Neuronal stem cell (in vitro differentiated cells): ENCODE measurements around the gene KLHDC9. TPM values are rescaled to one million over a fixed set of nuclear protein-coding genes. Genes with fewer than 3 reads are reported as not detected.

ENCODE experiments used
- DNase-seq: peaks from one replicate; pipeline ENCODE4 v3.0.0-alpha.2; 2013; ENCODE audit warnings: low spot score
- H2AFZ ChIP-seq: one replicate; pipeline ENCODE4 v1.6.1; 2013; ENCODE audit warnings: mild to moderate bottlenecking, low read length, inconsistent platforms
- H2AK5ac ChIP-seq: 2 replicates; pipeline ENCODE4 v1.6.1; 2013; ENCODE audit warnings: low read depth, mild to moderate bottlenecking, inconsistent platforms, low read length, moderate library complexity, mixed read lengths
- H2BK120ac ChIP-seq: 2 replicates; pipeline ENCODE4 v1.6.1; 2013; ENCODE audit warnings: low read depth, mild to moderate bottlenecking, inconsistent platforms, low read length, moderate library complexity, mixed read lengths
- H2BK12ac ChIP-seq: one replicate; pipeline ENCODE4 v1.6.1; 2013; ENCODE audit warnings: low read length, inconsistent platforms
- H2BK15ac ChIP-seq: 2 replicates; pipeline ENCODE4 v1.6.1; 2013; ENCODE audit warnings: mild to moderate bottlenecking, low read length, inconsistent platforms, mixed read lengths
- H2BK5ac ChIP-seq: one replicate; pipeline ENCODE4 v1.6.1; 2013; ENCODE audit warnings: inconsistent platforms, mild to moderate bottlenecking, low read length, moderate library complexity
- H3K14ac ChIP-seq: one replicate; pipeline ENCODE4 v1.6.1; 2013; ENCODE audit warnings: low read length, inconsistent platforms
- H3K18ac ChIP-seq: 2 replicates; pipeline ENCODE4 v1.6.1; 2013; ENCODE audit warnings: low read length, inconsistent platforms
- H3K23ac ChIP-seq: 2 replicates; pipeline ENCODE4 v1.6.1; 2013; ENCODE audit warnings: low read depth, mild to moderate bottlenecking, mixed read lengths, low read length, inconsistent platforms; ENCODE audit not compliant: poor library complexity
- H3K27ac ChIP-seq: replicated peaks from 3 replicates; pipeline ENCODE4 v1.5.1; 2013; ENCODE audit warnings: low read length, inconsistent platforms
- H3K27me3 ChIP-seq, 3 experiments: 2 replicates each; pipeline ENCODE4 v1.6.1; 2013; ENCODE audit warnings: low read length in 3 of 3, mild to moderate bottlenecking in 2 of 3, inconsistent platforms in 1 of 3, low read depth in 1 of 3, mixed read lengths in 1 of 3, moderate library complexity in 1 of 3; ENCODE audit not compliant: control insufficient read depth in 3 of 3, insufficient read depth in 3 of 3
- H3K36me3 ChIP-seq, 2 donors: replicated peaks in 1 of 2; 2 replicates each; pipeline ENCODE4 v1.6.1; 2013; ENCODE audit warnings: low read length in 2 of 2; ENCODE audit not compliant: control insufficient read depth in 2 of 2, insufficient read depth in 2 of 2
- H3K4ac ChIP-seq: 2 replicates; pipeline ENCODE4 v1.6.1; 2013; ENCODE audit warnings: inconsistent platforms, mild to moderate bottlenecking, low read length, moderate library complexity
- H3K4me1 ChIP-seq, 2 donors: 1 replicate in 1 of 2; 2 replicates in 1 of 2; pipeline ENCODE4 v1.6.1; 2013; ENCODE audit warnings: low read length in 2 of 2, low read depth in 1 of 2; ENCODE audit not compliant: control insufficient read depth in 2 of 2, insufficient read depth in 1 of 2
- H3K4me2 ChIP-seq: one replicate; pipeline ENCODE4 v1.6.1; 2013; ENCODE audit warnings: mild to moderate bottlenecking, low read length, inconsistent platforms; ENCODE audit not compliant: insufficient read depth, poor library complexity, severe bottlenecking
- H3K4me3 ChIP-seq, 2 donors: 2 replicates each; pipeline ENCODE4 v1.5.1; 2013; ENCODE audit warnings: low read length in 2 of 2, mild to moderate bottlenecking in 2 of 2, inconsistent platforms in 1 of 2, moderate library complexity in 1 of 2
- H3K79me1 ChIP-seq: one replicate; pipeline ENCODE4 v1.6.1; 2013; ENCODE audit warnings: low read depth, mild to moderate bottlenecking, inconsistent platforms, low read length, moderate library complexity
- H3K9ac ChIP-seq: one replicate; pipeline ENCODE4 v1.6.1; 2013; ENCODE audit warnings: mild to moderate bottlenecking, low read depth, low read length, inconsistent platforms; ENCODE audit not compliant: poor library complexity
- H3K9me3 ChIP-seq, 2 donors: replicated peaks in 1 of 2; 2 replicates each; pipeline versions ENCODE3 to v1.6.1; 2013; ENCODE audit warnings: low read length in 2 of 2, mild to moderate bottlenecking in 2 of 2, inconsistent platforms in 1 of 2, low read depth in 1 of 2, mixed read lengths in 1 of 2, moderate library complexity in 1 of 2; ENCODE audit not compliant: control insufficient read depth in 2 of 2, insufficient read depth in 1 of 2
- H4K8ac ChIP-seq: one replicate; pipeline ENCODE4 v1.6.1; 2013; ENCODE audit warnings: low read depth, mild to moderate bottlenecking, inconsistent platforms, low read length, moderate library complexity
- H4K91ac ChIP-seq: one replicate; pipeline ENCODE4 v1.6.1; 2013; ENCODE audit warnings: low read length, low read depth, mild to moderate bottlenecking, inconsistent platforms; ENCODE audit not compliant: poor library complexity
- WGBS, 2 donors: extraction: QIAGEN DNeasy Blood & Tissue Kit; methylation state at CpG; one replicate each; pipeline ENCODE4 v1.1.7; 2013; ENCODE audit warnings: missing lambda C conversion rate in 2 of 2, mixed read lengths in 1 of 2; ENCODE audit not compliant: insufficient read length in 2 of 2, insufficient replicate concordance in 1 of 2; ENCODE audit errors: extremely low coverage in 2 of 2; 5-methylcytosine and 5-hydroxymethylcytosine counted together
- small RNA-seq: library from polyadenylated mRNA; stranded (forward); fragments of <200 nt; extraction: miRNeasy Mini kit (QIAGEN cat#:217004); gene quantifications from one replicate; pipeline ENCODE3, GENCODE V24; 2013; ENCODE audit not compliant: insufficient read depth

Gene KLHDC9

GRCh38 chr1:161140755-161141400, 42.7 kb downstream of the KLHDC9 start:
- Histone ChIP-seq H2AK5ac (no peak overlapping the region), H3K4me1 (no peaks in the 10 kb centered on the region), H4K91ac (no peak overlapping the region)

GRCh38 chr1:161145832-161146231, 47.7 kb downstream of the KLHDC9 start:
- WGBS, 2 donors = no CpG with 5 or more reads among the region's 3 CpGs
- no peak overlapping the region for H2AK5ac ChIP-seq
- H2AFZ ChIP-seq = no peak overlapping the region
- H3K4me2 ChIP-seq = no peak overlapping the region
- H2BK12ac ChIP-seq = no peak overlapping the region
- no peak overlapping the region for H3K14ac ChIP-seq
- no peaks in the 10 kb centered on the region for H3K4me1 ChIP-seq
- no peaks in the 10 kb centered on the region for H3K9me3 ChIP-seq
- no peak overlapping the region for H3K9ac ChIP-seq
- no peak overlapping the region for H4K91ac ChIP-seq
- H3K79me1 ChIP-seq = no peaks in the 10 kb centered on the region
- no peak overlapping the region for H2BK120ac ChIP-seq
- no peak overlapping the region for H4K8ac ChIP-seq
- H3K4ac ChIP-seq = no peak overlapping the region
- DNase-seq = no peak
- no peak overlapping the region for H2BK5ac ChIP-seq
- H3K27me3 ChIP-seq = no peaks in the 10 kb centered on the region
- H3K4me3 ChIP-seq = no peak overlapping the region
- no peak overlapping the region for H2BK15ac ChIP-seq
- H3K36me3 ChIP-seq = no peaks in the 10 kb centered on the region
- no peak overlapping the region for H3K18ac ChIP-seq
- H3K23ac ChIP-seq = no peak overlapping the region
- H3K27ac ChIP-seq = no peak overlapping the region

More at GRCh38 chr1:161140755-161141400, 42.7 kb downstream of the KLHDC9 start:
- H3K4ac ChIP-seq = no peak overlapping the region
- H3K9ac ChIP-seq = no peak overlapping the region
- H3K18ac ChIP-seq = no peak overlapping the region
- H3K79me1 ChIP-seq = no peaks in the 10 kb centered on the region
- no peak overlapping the region for H3K4me3 ChIP-seq
- H2BK120ac ChIP-seq = no peak overlapping the region
- no peak overlapping the region for H2BK5ac ChIP-seq
- no peak overlapping the region for H3K27ac ChIP-seq
- no peak overlapping the region for H2BK15ac ChIP-seq
- no CpG with 5 or more reads among the region's 29 CpGs for WGBS, 2 donors
- H3K14ac ChIP-seq = no peak overlapping the region
- H2BK12ac ChIP-seq = no peak overlapping the region
- H3K9me3 ChIP-seq = no peaks in the 10 kb centered on the region
- no peak for DNase-seq
- H3K36me3 ChIP-seq = no peaks in the 10 kb centered on the region
- H4K8ac ChIP-seq = no peak overlapping the region
- H3K27me3 ChIP-seq = no peaks in the 10 kb centered on the region
- H2AFZ ChIP-seq = no peak overlapping the region
- no peak overlapping the region for H3K23ac ChIP-seq
- H3K4me2 ChIP-seq = no peak overlapping the region

Small RNAs within 50 kb of the gene (small RNA-seq; reads per million reads assigned to genes)
- not detected for gene RF01225
